GM12865 (cell line): Measurements from ENCODE around the gene SARS1.
"Not testable (repeated sequence)": the region's sequence is repeated elsewhere in the genome, so short reads cannot be mapped to it uniquely, and the experiment has no call there.

Source experiments
- DNase-seq: peaks from one replicate; pipeline ENCODE4 v3.0.0; 2010; ENCODE audit warnings: low read depth
- H3K4me3 ChIP-seq: 2 replicates; pipeline ENCODE4 v1.5.1; 2011; ENCODE audit warnings: mild to moderate bottlenecking, low read depth, low read length, control low read depth
- CTCF ChIP-seq: IDR thresholded peaks from 2 replicates; pipeline ENCODE4 v1.5.1; 2011; ENCODE audit warnings: low read length, control low read depth, low read depth, inconsistent platforms; ENCODE audit not compliant: insufficient read depth; ENCODE audit errors: missing control alignments

The SARS1 gene

GRCh38 chr1:109281680-109282496 is 68.2 kb downstream of the SARS1 start:
- H3K4me3 ChIP-seq: peak overlapping the region; percentile 75
- DNase-seq: no peak
- TF ChIP-seq CTCF: no peak

GRCh38 chr1:109282497-109282951 is 68.8 kb downstream of the SARS1 start:
- TF ChIP-seq CTCF: no peak
- no peak for DNase-seq
- peak overlapping the region; percentile 75 for H3K4me3 ChIP-seq

- H3K4me3 ChIP-seq: peak within 1 kb of the TSS; percentile 75
- DNase-seq: peak; percentile 93
- peak; percentile 49 for TF ChIP-seq CTCF
Observed at GRCh38 chr1:109282952-109283747, 69.4 kb downstream of the SARS1 start, which contains the start of gene PSRC1. Gene PSRC1 (minus strand): TSS chr1:109283145.

GRCh38 chr1:109283748-109284600 is 70.3 kb downstream of the SARS1 start:
- no peak for TF ChIP-seq CTCF
- peak overlapping the region; percentile 75 for H3K4me3 ChIP-seq
- no peak for DNase-seq

GRCh38 chr1:109286762-109287161 is 73.0 kb downstream of the SARS1 start:
- H3K4me3 ChIP-seq, DNase-seq: not testable (repeated sequence)
